GM21576 (cell line): Measurements from ENCODE around the gene DRD2.
"Not testable (repeated sequence)": the region's sequence is repeated elsewhere in the genome, so short reads cannot be mapped to it uniquely, and the experiment has no call there.

Source experiments
- ATAC-seq: cut with Tn5 transposase; IDR thresholded peaks from one replicate; pipeline ENCODE4 v1.9.1; 2021; ENCODE audit warnings: mild to moderate bottlenecking, moderate library complexity; ENCODE audit not compliant: unreplicated experiment

The DRD2 gene

DNA sequence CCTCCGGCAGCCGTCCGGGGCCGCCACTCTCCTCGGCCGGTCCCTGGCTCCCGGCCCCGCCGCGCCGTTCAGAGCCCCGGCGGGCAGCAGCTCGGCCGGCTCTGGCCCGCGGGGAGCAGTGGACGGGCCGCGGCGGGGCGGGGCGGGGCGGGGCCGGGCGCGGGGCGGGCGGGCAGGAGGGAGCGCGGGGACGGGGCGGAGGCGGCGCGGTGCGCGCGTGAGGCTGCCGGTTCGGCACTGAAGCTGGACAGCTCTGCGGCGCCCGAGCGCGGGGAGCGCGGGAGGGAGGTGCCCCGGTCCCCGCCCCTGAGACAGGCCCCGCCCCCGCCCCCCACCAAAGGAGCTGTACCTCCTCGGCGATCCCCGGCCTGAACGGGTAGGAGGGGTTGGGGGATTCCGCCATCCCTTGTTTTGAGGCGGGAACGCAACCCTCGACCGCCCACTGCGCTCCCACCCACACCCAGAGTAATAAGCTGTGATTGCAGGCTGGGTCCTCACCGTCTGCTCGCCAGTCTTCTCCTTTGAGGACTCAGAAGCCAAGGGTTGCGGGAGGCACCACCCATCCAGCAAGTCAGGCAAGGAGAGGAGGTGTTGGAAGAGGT is at the start of gene DRD2:
Gene DRD2 (minus strand): TSS at position 239 of the 602 bp plus-strand sequence. CDS start 50,747 bp downstream, outside the sequence.
- ATAC-seq: no peak

DNA sequence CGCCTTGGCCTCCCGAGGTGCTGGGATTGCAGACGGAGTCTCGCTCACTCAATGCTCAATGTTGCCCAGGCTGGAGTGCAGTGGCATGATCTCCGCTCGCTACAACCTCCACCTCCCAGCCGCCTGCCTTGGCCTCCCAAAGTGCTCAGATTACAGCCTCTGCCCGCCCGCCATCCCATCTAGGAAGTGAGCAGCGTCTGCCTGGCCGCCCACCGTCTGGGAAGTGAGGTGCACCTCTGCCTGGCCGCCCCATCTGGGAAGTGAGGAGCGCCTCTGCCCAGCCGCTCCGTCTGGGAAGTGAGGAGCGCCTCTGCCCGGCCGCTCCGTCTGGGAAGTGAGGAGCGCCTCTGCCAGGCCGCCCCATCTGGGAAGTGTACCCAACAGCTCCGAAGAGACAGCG is 48.7 kb upstream of the DRD2 start:
- ATAC-seq: not testable (repeated sequence)

DNA sequence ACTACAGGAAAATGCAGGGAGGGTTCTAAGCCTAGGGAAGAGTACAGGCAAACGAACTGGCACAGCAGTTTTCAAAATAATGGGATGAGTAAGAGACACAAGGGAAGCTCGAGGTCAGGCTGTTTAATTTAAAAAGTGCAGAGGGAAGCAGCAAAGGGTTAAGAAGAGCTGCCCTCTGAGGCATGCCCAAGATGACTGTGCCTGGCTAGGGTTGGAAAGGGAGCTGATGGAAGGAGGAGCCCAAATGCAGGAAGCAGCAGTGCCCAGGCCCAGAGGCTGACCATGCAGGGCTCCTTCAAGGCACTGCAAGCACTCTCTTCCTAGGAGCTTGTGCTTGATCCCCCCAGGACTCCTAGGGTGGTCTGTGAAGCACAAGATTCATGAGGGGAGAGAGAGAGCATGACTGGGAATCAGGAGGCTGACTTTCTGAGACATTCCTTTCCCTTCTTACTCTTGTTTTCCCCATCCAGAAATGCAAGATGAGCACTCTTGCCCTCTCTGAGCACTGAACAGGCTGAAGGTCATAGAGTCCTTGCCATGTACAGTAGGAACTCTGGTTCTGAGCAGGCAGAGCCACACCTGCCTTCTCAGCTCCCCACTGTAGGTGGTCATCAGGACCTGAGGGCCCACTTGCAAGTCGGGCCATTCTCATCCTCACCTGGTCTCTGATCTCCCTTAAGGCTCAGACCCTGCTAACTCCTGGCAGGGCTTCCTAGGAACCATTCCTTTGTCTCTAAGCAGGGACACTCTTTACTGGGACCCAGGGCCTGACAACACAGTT is 46.7 kb upstream of the DRD2 start:
- ATAC-seq: no peak

DNA sequence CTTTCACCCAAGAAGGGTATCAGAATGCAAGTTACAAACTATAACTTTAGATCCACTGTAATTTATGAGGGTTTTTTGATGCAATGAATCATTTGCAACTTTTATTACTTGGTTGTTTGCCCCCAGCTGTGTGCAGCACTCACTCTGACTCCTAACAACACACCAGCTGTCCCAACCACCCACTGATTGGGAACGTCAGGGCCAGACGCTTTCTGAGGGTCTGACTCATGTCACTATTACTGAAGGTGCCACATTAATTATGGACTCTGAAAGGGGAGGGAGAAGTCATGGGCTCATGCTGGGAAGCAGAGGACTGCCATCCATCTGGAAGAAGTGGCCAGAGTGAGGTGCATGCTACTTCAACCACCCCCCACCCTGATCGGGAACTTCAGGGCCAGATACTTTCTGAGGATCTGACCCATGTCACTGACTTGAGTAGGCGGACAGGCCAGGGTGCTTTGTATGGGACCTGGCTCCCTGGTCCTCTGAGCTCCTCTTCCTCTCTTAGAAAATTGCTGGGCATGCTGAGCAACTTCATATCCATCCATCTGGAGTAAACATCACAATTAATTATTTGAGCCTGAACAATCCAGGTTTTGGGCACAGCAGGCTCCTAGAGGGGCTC is 44.9 kb upstream of the DRD2 start:
- no peak for ATAC-seq

DNA sequence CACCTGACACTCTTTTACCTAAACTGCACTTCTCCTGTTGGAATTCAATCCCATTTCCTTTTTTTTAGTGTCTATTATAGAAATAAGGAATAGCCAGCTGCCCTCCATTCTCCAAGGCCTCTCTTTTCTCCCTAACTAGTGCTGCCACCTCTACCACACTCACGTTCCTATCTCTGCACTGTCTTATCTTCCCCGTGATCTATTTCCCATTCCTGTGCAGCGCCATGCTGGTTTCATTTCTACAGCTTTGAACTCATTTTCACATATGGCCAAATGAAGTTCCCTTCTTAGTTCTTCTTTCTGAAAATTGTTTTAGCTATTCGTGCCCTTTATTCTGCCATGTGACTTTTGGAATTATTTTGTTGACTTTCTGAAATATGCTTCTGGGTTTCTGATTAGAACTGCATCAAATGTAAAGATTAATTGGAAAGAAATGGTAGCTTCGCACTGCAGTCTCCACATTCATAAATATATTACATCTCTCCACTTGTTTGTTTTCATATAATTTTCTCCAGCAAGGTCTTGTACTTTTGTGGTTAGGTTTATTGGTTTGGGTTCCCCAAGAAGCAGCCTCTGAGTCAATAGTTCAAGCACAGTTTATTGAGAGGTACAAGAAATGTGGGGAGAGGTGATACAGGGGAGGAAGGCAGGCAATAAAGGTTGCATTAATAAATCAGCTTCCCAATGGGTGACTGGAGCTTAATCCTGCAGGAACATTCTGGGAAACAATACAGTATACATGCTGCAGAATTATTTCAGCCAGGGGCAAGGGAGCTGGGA is 43.7 kb upstream of the DRD2 start:
- no peak for ATAC-seq

DNA sequence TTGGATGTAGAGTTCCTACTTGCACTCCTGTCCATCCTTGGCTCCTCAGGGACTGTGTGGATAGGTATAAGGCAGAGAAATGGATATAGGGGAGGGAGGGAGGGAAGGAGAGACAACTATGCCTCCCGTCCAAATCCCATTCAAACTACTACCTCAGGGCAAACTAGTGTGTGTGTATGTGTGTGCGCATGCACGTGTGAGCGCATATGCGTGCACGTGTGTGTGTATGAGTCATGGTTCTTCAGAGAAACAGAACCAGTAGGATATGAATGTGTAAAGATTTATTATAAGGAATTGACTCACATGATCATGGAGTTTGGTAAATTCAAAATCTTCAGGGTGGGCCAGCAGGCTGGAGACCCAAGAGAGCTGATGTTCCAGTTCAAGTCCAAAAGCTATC is 42.2 kb upstream of the DRD2 start:
- ATAC-seq: no peak

DNA sequence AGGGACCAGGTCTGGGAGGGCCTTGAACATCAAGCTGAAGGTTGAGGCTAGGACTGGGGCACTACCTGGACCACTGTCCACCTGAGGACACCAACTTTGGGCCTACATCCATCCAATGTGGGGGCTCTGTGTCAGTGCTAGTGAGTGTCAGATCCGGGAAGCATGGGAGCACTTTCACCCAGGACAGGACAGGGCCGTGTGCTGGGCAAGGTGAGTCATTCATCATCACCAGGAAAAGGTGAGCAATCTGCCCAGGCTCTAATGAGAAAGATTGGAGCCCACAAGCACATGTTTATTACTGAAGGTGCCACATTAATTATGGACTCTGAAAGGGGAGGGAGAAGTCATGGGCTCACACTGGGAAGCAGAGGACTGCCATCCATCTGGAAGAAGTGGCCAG is 39.7 kb upstream of the DRD2 start:
- no peak for ATAC-seq

DNA sequence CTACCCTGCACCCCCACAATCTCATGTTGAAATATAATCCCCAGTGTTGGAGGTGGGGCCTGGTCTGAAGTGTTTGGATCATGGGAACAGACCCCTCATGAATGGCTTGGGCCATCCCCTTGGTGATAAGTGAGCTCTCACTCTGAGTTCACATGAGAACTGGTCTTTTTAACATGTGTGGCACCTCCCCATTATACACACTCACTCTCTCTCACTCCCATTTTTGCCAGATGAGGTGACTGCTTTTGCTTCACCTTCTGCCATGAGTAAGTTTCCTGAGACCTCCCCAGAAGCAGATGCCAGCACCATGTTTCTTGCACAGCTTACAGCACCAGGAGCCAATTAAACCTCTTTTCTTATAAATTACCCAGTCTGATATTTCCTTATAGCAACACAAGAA is 32.1 kb upstream of the DRD2 start:
- no peak for ATAC-seq

DNA sequence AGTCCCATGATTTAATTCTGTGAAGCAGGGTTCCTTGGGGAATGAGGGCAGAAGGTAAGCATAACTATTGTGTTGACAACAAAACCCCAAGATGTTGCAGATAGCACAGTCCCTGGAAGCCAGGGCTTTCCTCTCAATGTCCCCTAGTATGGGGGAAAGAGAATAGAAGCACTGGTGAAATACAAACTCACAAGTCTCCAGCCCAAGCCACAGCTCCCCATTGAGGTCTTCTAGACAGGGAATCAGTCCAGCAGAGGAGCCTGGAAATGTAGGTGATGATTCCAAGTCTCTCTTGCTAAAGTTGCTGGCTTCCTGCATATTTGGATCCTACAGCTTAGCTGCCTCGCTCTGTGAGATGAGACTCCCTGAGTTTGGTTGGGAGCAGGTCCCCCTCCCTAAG is 31.7 kb upstream of the DRD2 start:
- ATAC-seq: no peak

DNA sequence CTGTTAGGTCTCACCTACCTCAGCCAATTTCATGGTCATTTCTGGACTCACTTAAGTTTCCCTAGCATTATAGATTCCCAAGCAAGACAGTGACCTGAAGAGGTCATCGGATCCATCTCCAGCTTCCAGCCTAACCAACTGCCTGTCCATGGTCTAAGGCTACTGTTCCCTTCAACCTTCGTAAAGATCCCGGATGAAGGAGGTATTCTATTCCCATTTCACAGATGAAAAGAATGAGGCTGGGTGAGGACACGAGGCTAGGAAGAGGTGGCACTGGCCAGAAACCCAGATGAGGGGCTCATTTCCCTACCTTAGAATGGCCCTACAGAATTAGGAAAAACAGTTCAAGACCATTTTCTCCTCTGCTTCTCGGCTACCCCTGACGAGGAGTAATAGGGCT is 31.3 kb upstream of the DRD2 start:
- no peak for ATAC-seq

DNA sequence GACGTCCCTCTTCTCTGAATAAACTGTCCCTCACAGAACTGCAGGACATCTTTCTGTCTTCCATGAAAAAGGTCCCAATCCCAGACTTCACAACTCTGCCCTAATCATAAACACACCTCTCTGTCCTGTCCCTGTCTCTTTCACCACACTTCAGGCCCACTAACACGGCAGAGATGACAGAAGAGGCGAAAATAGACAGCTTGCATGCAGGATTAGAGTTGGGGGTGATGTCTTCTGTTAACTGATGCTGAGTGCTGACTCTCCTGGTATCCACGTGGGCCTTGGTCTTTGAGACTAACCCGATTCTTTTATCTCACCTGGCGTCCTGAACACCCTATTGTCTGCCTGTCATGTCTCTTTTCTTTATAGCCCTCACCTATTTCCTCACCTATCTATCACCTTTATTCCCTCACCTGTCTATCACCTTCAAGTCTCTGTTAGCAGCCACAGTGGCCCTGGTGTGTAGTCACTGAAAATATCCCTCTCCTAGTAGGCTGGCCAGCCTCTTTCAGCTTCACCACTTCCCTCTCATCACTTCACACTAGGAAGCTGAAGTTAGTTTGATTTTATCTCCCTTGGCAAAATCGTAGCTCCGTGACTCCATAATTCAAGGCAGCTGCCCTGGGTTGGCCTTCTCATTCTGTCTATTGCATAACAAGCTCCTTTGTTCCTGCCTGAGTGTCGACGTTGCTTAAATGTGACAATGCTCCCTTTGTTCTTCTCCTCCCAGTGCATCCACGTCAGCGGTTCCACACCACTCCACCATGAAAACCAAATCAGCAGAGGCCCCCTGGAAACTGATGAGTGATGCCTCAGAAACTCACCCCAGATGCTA is 30.6 kb upstream of the DRD2 start:
- no peak for ATAC-seq

DNA sequence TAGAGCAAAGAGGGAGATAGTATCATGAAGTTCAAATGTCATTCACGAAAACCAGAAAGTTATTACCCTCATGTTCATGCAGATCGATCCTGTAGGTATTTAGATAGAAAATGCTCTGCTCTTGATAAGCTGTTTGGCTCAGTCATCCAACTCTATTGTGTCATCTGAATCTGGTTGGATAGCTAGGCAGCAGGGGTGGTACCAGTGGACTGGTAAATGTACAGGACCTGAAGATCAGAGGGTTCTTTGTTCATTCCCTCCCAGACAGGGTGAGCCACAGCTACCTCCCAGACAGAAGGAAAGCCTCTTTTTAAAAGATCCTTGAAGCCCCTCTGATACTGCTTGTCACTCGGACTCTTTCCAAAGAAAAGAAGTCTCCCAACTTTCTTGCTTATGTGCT is 29.8 kb upstream of the DRD2 start:
- no peak for ATAC-seq

DNA sequence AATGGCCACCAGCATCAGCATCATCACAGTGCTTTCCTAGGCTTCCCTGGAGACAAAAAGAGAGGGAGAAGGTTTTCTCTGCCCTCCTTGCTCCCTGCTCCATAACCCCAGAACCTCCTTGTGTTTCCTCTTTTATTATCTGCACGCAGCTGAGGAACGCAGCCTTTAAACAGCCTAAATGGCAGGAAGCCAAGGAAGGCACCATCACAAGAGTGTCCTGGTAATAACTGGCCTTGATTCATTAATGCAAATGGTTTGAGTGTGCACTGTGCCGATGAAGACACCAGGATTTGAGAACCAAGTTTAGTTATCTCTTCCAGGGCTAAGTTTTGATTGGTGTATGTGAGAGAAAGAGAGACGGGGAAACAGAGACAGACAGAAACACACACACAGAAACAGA is 29.4 kb upstream of the DRD2 start:
- ATAC-seq: no peak

DNA sequence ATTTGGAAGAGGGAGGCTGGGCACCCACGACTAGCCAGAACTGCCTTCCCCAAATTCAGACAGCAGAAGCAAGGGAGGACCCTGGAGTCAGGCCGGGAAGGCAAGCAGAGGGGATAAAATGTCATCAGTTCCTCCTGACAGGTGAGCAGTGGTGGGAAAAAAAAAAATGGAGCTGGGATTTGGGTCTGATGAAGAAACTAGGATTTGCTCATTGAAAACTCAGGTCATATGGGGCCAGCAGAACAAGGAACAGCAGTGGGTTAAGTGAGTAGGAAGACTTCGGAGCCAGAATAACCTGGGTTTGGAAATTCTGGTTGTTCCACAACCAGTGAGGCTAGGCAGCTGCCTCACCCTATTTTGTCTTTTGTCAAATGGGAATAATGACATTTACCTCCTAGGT is 28.9 kb upstream of the DRD2 start:
- no peak for ATAC-seq

DNA sequence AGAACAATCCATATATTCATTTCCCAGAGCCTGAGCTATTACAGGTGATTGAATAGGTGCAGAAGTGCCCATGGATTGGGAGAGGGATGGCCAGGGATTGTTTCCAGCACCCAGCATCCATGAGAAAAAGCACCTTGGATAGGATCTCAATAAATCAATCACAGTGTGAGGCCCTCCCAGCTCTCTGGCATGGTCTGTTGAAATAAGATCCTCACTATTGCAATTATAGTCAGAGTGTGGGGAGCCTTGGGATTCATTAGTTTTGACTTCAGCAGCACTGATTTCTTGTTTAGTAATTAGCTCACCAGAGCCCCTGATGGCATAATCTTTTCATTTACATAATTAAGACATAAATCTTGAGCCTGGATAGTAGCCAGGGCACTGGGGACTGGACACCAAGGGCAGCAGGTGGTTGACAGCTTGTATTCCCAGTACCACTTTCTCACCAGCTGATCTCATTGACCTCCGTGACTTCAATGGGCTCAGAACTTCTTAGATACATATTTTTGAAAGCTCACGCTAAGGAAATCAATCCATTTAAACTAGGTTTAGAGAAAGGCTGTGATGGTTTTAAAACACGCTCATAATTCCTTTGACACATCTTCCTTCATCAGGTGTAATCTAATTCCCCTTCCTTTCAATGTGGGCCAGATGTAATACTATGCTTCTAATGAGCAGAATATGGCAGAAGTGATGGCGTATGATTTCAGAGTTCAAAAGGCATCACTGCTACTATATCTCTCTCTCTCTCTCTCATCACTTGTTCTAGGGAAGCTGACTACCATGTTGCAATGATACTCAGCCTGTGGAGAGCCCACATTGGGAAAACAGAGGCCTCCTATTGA is 22.1 kb upstream of the DRD2 start:
- ATAC-seq: no peak

DNA sequence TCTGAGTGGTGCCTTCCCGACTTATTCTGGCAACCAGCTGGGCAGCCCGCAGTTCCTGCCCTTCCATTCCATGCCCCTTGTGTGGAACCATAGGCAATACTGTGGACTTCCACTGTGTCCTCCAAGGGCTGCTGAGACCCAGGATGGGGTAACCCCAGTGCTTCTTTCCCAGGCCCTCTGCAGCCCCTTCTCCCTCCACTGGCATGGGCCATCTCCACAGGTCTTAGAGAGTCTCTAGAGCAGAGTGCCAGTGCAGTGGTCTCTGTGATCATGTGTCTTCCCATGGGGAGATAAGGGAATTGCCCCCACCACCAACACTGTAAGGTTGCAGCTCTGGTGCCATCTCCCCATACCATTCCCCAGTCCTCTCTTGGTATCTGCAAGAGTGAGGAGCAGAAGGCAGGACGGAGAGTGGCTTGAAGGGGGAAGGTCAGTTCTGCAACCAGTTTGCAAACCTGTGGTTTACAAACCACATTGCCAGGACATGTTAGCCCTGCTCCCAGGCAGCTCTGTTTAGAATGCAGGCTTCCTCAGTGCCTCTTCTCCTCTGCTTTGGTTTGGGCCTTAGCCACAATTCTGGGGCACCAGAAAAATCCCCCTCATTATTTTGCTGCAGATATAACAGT is 20.9 kb upstream of the DRD2 start:
- ATAC-seq: no peak

DNA sequence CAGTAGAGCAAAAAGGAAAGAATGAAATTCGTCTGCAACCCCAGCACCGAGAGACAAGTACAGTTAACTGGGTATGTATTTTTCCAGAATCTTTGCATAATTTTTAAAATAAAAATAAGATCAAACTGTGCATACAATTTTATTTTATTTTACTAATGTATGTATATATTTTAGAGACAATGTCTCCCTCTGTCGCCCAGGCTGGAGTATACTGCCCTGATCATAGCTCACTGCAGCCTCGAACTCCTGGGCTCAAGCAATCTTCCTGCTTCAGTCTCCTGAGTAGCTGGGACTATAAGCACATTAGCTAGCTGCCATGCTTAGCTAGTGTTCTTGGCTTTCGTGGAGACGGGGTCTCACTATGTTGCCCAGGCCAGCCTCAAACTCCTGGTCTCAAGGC is 18.8 kb upstream of the DRD2 start:
- ATAC-seq: no peak

DNA sequence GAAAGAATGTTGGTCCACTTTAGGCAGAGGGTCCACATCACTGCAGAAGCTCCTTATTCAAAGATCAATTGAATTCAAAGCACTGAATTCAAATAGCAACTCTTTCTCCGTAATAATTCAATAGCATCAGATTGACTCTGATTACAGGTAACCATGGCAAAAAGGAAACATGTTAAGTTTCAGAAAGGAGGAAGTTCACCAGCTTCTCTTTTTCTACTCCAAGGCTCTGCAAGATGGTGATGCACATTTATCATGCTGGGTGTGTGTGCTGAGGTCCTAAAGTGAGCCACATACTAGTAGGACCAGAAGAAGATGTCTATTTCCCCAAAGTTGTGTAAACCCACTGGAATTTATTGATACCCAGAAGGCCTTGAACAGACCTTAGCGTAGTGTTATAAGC is 18.0 kb upstream of the DRD2 start:
- no peak for ATAC-seq

DNA sequence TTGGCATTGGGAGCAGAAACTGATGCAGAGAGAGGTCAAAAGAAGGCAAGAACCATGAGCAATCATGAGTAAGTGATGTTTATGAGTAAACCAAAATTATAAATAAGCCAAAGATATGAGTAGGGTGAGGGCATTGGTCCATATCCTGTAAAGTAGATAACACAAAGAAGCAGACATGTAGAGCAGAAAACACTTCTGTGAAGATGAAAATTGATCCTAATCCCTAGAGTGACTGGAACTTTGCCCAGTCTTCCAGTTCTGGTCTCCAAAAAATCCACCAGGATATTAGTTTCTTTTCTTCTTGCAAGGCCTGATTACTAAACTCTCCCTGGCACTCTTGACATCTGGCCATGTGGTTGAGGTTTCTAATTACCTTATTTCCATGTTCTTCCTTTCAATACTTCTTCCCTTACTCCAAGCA is 13.7 kb upstream of the DRD2 start:
- no peak for ATAC-seq
